Keratinocyte (primary cell): Measurements from ENCODE around the gene SETD7. TPM values are rescaled to one million over a fixed set of nuclear protein-coding genes. Genes with fewer than 3 reads are reported as not detected.

Experiments
- DNase-seq: peaks from one replicate; pipeline ENCODE4 v3.0.0-alpha.2; 2011; ENCODE audit warnings: low read depth, missing footprints, low spot score
- FAIRE-seq: peaks from 2 replicates; lab custom pipeline; 2011; peaks lifted over from hg19 to GRCh38; lab: Jason Lieb, UNC
- H2AFZ ChIP-seq: 2 replicates; pipeline ENCODE4 v1.6.0; 2012; ENCODE audit warnings: low read length, control low read depth, inconsistent platforms; ENCODE audit not compliant: control insufficient read depth
- H3K27ac ChIP-seq: 2 replicates; pipeline ENCODE4 v1.5.1; 2011; ENCODE audit warnings: low read length; ENCODE audit not compliant: control insufficient read depth, insufficient read depth
- H3K27me3 ChIP-seq: 3 replicates; pipeline ENCODE4 v1.6.0; 2011; ENCODE audit warnings: low read length; ENCODE audit not compliant: control insufficient read depth, insufficient read depth; ENCODE audit errors: extremely low read depth
- H3K36me3 ChIP-seq, 2 experiments: 2 replicates in 1 of 2; 3 replicates in 1 of 2; pipeline ENCODE4 v1.5.1; 2011; ENCODE audit warnings: low read length in 2 of 2, mild to moderate bottlenecking in 1 of 2; ENCODE audit not compliant: control insufficient read depth in 2 of 2, insufficient read depth in 2 of 2; ENCODE audit errors: extremely low read depth in 1 of 2
- H3K4me1 ChIP-seq: 3 replicates; pipeline ENCODE4 v1.5.1; 2011; ENCODE audit warnings: low read length; ENCODE audit not compliant: control insufficient read depth, insufficient read depth; ENCODE audit errors: extremely low read depth
- H3K4me2 ChIP-seq: 3 replicates; pipeline ENCODE4 v1.6.0; 2011; ENCODE audit warnings: low read depth, low read length; ENCODE audit not compliant: control insufficient read depth, insufficient read depth; ENCODE audit errors: extremely low read depth
- H3K4me3 ChIP-seq, 3 experiments: fragments of 200-600 bp in 1 of 3; sonication (generic) in 1 of 3; 2 replicates in 2 of 3; 3 replicates in 1 of 3; pipeline ENCODE4 v1.5.1; 2011 to 2016; ENCODE audit warnings: low read length in 3 of 3, mild to moderate bottlenecking in 3 of 3, control low read depth in 2 of 3, inconsistent platforms in 1 of 3, low read depth in 1 of 3, mixed read lengths in 1 of 3, mixed run types in 1 of 3, moderate library complexity in 1 of 3; ENCODE audit not compliant: control insufficient read depth in 2 of 3, insufficient read depth in 2 of 3; ENCODE audit errors: extremely low read depth in 1 of 3
- H3K79me2 ChIP-seq: 2 replicates; pipeline ENCODE4 v1.6.0; 2012; ENCODE audit warnings: low read length; ENCODE audit not compliant: control insufficient read depth, insufficient read depth
- H3K9ac ChIP-seq: 3 replicates; pipeline ENCODE4 v1.6.0; 2011; ENCODE audit warnings: low read length; ENCODE audit not compliant: control insufficient read depth, insufficient read depth; ENCODE audit errors: extremely low read depth
- H3K9me1 ChIP-seq: 3 replicates; pipeline ENCODE4 v1.6.0; 2011; ENCODE audit warnings: low read length; ENCODE audit not compliant: control insufficient read depth, insufficient read depth; ENCODE audit errors: extremely low read depth
- H3K9me3 ChIP-seq: 2 replicates; pipeline ENCODE4 v1.5.1; 2012; ENCODE audit warnings: low read depth, low read length; ENCODE audit not compliant: control insufficient read depth
- H4K20me1 ChIP-seq: 3 replicates; pipeline ENCODE4 v1.6.0; 2011; ENCODE audit warnings: low read length; ENCODE audit not compliant: control insufficient read depth, insufficient read depth; ENCODE audit errors: extremely low read depth
- EZH2 ChIP-seq: IDR thresholded peaks from one replicate; pipeline ENCODE4 v1.6.1; 2012; ENCODE audit warnings: inconsistent platforms, mild to moderate bottlenecking, low read length, moderate library complexity
- dilution Hi-C: fragments of 300-500 bp; cut with MboI; formaldehyde crosslinking; loops from one replicate; pipeline ENCODE4 v1.7.0; 2020; ENCODE audit warnings: low sequenced_read_pairs; ENCODE audit not compliant: extremely low pct_ligation_motif_present
- polyA plus RNA-seq, 5 experiments: library from polyadenylated mRNA; depleted of rRNA in 3 of 5; stranded (reverse) in 3 of 5; stranded (forward) in 1 of 5; unstranded in 1 of 5; fragments of >200 nt; gene quantifications; 1 replicate in 1 of 5; 2 replicates in 3 of 5; 3 replicates in 1 of 5; pipeline versions ENCODE4 v1.2.1 to v1.2.3, GENCODE V29; 2011 to 2012; ENCODE audit warnings: missing spikeins in 2 of 5, low read depth in 1 of 5, low replicate concordance in 1 of 5
- TF ChIP-seq, protein P1 (sequence below), 3 experiments: IDR thresholded peaks in 1 of 3; conservative IDR thresholded peaks in 1 of 3; optimal IDR thresholded peaks in 1 of 3; 2 replicates in 2 of 3; 3 replicates in 1 of 3; pipeline versions ENCODE3 to v1.5.1; 2011; ENCODE audit warnings: low read length in 3 of 3, mild to moderate bottlenecking in 3 of 3, moderate library complexity in 2 of 3, control low read depth in 1 of 3, inconsistent platforms in 1 of 3; ENCODE audit not compliant: insufficient read depth in 2 of 3; ENCODE audit errors: extremely low read depth in 1 of 3

SETD7 gene
- polyA plus RNA-seq, 1 donor (not counting 4 experiments of a cell fraction or from before 2014, with no cell fraction given) = 18.8 TPM

- dilution Hi-C loops = no loop called here
- H3K4me3 ChIP-seq = no peak overlapping the region
- peaks cover 0 to 1% of the 10 kb centered on the region in 2 experiments for H3K36me3 ChIP-seq
- peaks cover 5% of the 10 kb centered on the region for H4K20me1 ChIP-seq
- H3K9me3 ChIP-seq = no peaks in the 10 kb centered on the region
- H2AFZ ChIP-seq = no peak overlapping the region
- no peak for FAIRE-seq
- DNase-seq = no peak
- peaks cover 11% of the 10 kb centered on the region for H3K4me1 ChIP-seq
- H3K4me2 ChIP-seq = no peak overlapping the region
- H3K79me2 ChIP-seq = peaks cover 57% of the 10 kb centered on the region
- TF ChIP-seq EZH2 = no peak
- TF ChIP-seq, protein P1, sequence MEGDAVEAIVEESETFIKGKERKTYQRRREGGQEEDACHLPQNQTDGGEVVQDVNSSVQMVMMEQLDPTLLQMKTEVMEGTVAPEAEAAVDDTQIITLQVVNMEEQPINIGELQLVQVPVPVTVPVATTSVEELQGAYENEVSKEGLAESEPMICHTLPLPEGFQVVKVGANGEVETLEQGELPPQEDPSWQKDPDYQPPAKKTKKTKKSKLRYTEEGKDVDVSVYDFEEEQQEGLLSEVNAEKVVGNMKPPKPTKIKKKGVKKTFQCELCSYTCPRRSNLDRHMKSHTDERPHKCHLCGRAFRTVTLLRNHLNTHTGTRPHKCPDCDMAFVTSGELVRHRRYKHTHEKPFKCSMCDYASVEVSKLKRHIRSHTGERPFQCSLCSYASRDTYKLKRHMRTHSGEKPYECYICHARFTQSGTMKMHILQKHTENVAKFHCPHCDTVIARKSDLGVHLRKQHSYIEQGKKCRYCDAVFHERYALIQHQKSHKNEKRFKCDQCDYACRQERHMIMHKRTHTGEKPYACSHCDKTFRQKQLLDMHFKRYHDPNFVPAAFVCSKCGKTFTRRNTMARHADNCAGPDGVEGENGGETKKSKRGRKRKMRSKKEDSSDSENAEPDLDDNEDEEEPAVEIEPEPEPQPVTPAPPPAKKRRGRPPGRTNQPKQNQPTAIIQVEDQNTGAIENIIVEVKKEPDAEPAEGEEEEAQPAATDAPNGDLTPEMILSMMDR (optimal IDR thresholded peaks at IDR 0.05 in 1 of 3, IDR thresholded peaks at IDR 0.05 in 1 of 3, conservative IDR thresholded peaks at IDR 0.05 in 1 of 3; ENCODE audit: extremely low read depth in 1 of 3, insufficient read depth in 2 of 3, low read length in 3 of 3) = no peak
- no peak overlapping the region for H3K9ac ChIP-seq
- peaks cover 4% of the 10 kb centered on the region for H3K9me1 ChIP-seq
- no peaks in the 10 kb centered on the region for H3K27me3 ChIP-seq
- H3K27ac ChIP-seq = no peak overlapping the region
Observed at GRCh38 chr4:139550724-139551429, 5.1 kb downstream of the SETD7 start.

GRCh38 chr4:139547979-139548378 lies 8.0 kb downstream of the SETD7 start:
- no peak overlapping the region for H3K4me3 ChIP-seq
- peaks cover 41% of the 10 kb centered on the region for H3K79me2 ChIP-seq
- H4K20me1 ChIP-seq = peaks cover 8% of the 10 kb centered on the region
- H3K4me2 ChIP-seq = no peak overlapping the region
- dilution Hi-C loops = no loop called here
- H3K27me3 ChIP-seq = no peaks in the 10 kb centered on the region
- H3K4me1 ChIP-seq = no peaks in the 10 kb centered on the region
- no peak overlapping the region for H3K9ac ChIP-seq
- no peak for DNase-seq
- no peaks in the 10 kb centered on the region for H3K9me3 ChIP-seq
- no peak for FAIRE-seq
- H2AFZ ChIP-seq = no peak overlapping the region
- no peak overlapping the region for H3K27ac ChIP-seq
- TF ChIP-seq, protein P1 (optimal IDR thresholded peaks at IDR 0.05 in 1 of 3, IDR thresholded peaks at IDR 0.05 in 1 of 3, conservative IDR thresholded peaks at IDR 0.05 in 1 of 3; ENCODE audit: extremely low read depth in 1 of 3, insufficient read depth in 2 of 3, low read length in 3 of 3) = no peak
- TF ChIP-seq EZH2 = no peak
- no peaks in the 10 kb centered on the region for H3K9me1 ChIP-seq
- peaks cover 4 to 5% of the 10 kb centered on the region in 2 experiments for H3K36me3 ChIP-seq
